Activated CD4-positive, alpha-beta T cell treated with anti-CD3 and anti-CD28 coated beads, Interleukin-2, amount 50 U/mL, for 4 hours (primary cell): ENCODE measurements around the gene KRT6C.
"Not testable (repeated sequence)": the region's sequence is repeated elsewhere in the genome, so short reads cannot be mapped to it uniquely, and the experiment has no call there.

Experiments used
- DNase-seq, 2 experiments: peaks; one replicate each; pipeline ENCODE4 v3.0.0-alpha.2; 2020

KRT6C gene

GRCh38 chr12:52473768-52474167, at the start of gene KRT6C:
TSS of gene KRT6C (minus strand) at chr12:52473805. CDS start at chr12:52473737, 68 bp downstream.
- DNase-seq = no peak

- no peak for DNase-seq
Observed at GRCh38 chr12:52522346-52523011, 48.9 kb upstream of the KRT6C start.

GRCh38 chr12:52521568-52522266, 48.1 kb upstream of the KRT6C start:
- DNase-seq = no peak

- no peak for DNase-seq
Observed at GRCh38 chr12:52521175-52521567, 47.6 kb upstream of the KRT6C start.

- no peak for DNase-seq
Observed at GRCh38 chr12:52519826-52520662, 46.4 kb upstream of the KRT6C start, which contains the start of gene KRT5. TSS of gene KRT5 (minus strand) at chr12:52520394. CDS start at chr12:52520296, 98 bp downstream.

- no peak for DNase-seq
Observed at GRCh38 chr12:52519387-52519703, 45.7 kb upstream of the KRT6C start.

- no peak for DNase-seq
Observed at GRCh38 chr12:52518574-52519386, 45.2 kb upstream of the KRT6C start.

- DNase-seq = no peak
Observed at GRCh38 chr12:52517888-52518287, 44.3 kb upstream of the KRT6C start.

- no peak for DNase-seq
Observed at GRCh38 chr12:52517005-52517835, 43.6 kb upstream of the KRT6C start.

- DNase-seq = no peak
Observed at GRCh38 chr12:52515927-52516831, 42.6 kb upstream of the KRT6C start.

- no peak for DNase-seq
Observed at GRCh38 chr12:52515319-52515646, 41.7 kb upstream of the KRT6C start.

GRCh38 chr12:52514471-52515318, 41.1 kb upstream of the KRT6C start:
- DNase-seq = no peak

GRCh38 chr12:52513736-52514135, 40.1 kb upstream of the KRT6C start:
- no peak for DNase-seq

GRCh38 chr12:52508211-52508610, 34.6 kb upstream of the KRT6C start:
- no peak for DNase-seq

- DNase-seq = no peak
Observed at GRCh38 chr12:52506858-52507715, 33.5 kb upstream of the KRT6C start.

GRCh38 chr12:52502877-52503276, 29.3 kb upstream of the KRT6C start:
- DNase-seq = no peak

GRCh38 chr12:52501490-52501889, 27.9 kb upstream of the KRT6C start:
- no peak for DNase-seq

- not testable (repeated sequence) for DNase-seq
Observed at GRCh38 chr12:52500574-52500973, 27.0 kb upstream of the KRT6C start.
